ENCODE results near the gene HYLS1.

The HYLS1 gene

GRCh38 chr11:125945011-125945796 is 57.7 kb downstream of the HYLS1 start:
- TF ChIP-seq CTCF (IDR thresholded peaks at IDR 0.05; ENCODE audit: control insufficient read depth, extremely low read depth, insufficient read depth): no peak
- H3K4me3 ChIP-seq (ENCODE audit: low read depth, low read length): no peak overlapping the region
- DNase-seq (ENCODE audit: low read depth): no peak

DNA sequence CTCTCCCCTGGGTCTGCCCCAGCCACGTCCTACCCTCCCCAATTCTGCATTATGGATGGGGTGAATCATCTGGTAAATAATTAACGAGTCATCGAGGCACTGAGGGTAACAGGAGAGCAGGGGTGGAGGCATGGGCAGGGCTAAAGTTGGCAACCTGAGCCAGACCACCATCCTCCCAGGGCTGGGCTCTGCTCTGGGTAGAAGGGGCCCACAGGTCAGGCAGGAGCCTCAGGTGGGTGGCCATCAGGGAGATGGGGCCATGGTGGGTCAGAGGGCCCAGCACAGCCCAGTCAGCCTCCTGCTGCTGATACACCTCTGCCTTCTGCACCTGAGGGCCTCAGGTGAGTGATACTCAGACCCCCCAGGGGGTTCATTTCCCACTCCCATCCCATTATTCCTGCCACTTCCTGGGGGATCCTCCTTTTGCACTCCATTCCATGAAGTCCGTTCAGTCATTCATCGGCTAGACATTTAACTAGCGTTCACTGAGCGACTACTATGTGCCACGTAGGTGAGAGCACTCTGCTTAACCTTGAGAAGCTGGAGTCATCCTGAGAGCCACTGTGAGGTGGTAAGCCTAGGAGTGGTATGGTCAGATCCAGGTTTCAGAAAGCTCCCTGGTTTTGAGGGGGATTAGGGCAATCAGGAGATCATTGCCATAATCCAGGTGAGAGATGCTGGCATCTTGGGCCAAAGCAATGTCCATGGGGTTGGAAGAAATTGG is 58.5 kb downstream of the HYLS1 start, which contains the start of gene VSIG10L2:
VSIG10L2 (plus strand) TSS at position 248 of the 724 bp plus-strand sequence; CDS start at position 260, 12 bp downstream.
- H3K4me3 ChIP-seq (ENCODE audit: low read depth, low read length): no peak within 1 kb of the TSS
- DNase-seq (ENCODE audit: low read depth): no peak
- no peak for TF ChIP-seq CTCF (IDR thresholded peaks at IDR 0.05; ENCODE audit: control insufficient read depth, extremely low read depth, insufficient read depth)

GRCh38 chr11:125946712-125947418 is 59.4 kb downstream of the HYLS1 start:
- H3K4me3 ChIP-seq (ENCODE audit: low read depth, low read length): no peak overlapping the region
- DNase-seq (ENCODE audit: low read depth): no peak
- no peak for TF ChIP-seq CTCF (IDR thresholded peaks at IDR 0.05; ENCODE audit: control insufficient read depth, extremely low read depth, insufficient read depth)

DNA sequence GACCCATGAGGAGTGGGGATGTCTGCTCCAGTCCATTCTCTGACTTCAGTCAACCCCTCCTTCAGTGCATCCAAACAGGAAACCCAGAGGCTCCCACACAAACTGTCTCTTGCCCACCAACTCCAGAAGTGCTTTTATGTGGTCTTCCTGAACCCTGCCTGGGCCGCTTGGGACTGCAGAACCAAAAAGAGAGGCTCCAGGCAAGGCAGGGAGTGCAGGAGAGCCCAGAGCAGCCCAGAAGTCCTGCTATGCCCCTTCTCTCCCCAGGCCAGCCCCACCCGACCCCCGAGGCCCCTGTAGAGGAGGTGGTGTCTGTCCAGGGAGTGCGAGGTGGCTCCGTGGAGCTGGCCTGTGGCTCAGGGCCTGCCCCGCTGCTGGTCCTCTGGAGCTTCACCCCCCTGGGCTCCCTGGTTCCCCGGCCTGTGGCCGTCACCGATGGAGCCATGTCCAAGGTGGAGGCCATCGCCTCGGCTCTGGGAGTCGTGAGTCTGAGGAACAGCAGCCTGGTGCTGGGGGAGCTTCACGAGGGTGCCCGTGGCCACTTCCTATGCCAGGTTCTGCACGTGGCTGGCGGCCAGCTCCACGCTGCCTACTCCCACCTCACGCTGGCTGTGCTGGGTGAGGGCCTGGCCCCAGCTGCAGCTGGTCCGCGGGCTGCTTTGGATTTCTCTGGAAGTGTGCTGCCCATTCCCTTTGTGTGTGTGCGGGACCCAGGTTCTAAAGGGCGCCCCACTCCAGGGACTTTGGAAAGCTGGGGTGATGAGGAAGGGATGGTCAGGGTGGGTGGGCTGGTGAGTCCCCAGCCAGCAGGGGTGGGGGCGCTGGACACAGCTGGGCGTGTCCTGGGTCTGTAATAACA is 60.2 kb downstream of the HYLS1 start:
- no peak for TF ChIP-seq CTCF (IDR thresholded peaks at IDR 0.05; ENCODE audit: control insufficient read depth, extremely low read depth, insufficient read depth)
- no peak overlapping the region for H3K4me3 ChIP-seq (ENCODE audit: low read depth, low read length)
- DNase-seq (ENCODE audit: low read depth): no peak

- H3K4me3 ChIP-seq (ENCODE audit: low read depth, low read length): no peak overlapping the region
- no peak for TF ChIP-seq CTCF (IDR thresholded peaks at IDR 0.05; ENCODE audit: control insufficient read depth, extremely low read depth, insufficient read depth)
- DNase-seq (ENCODE audit: low read depth): no peak
Observed at GRCh38 chr11:125948278-125949051, 61.0 kb downstream of the HYLS1 start.

All from LNCaP clone FGC (cell line).